Measurements from ENCODE around the gene COPS6.
A peak's percentile ranks its signal among the peaks of the same experiment; 100 is the strongest.

The COPS6 gene

GRCh38 chr7:100098913-100099312 is 10.1 kb downstream of the COPS6 start:
- H3K27me3 ChIP-seq (replicated peaks in 2 of 5; ENCODE audit: control insufficient read depth in 4 of 5, insufficient read depth in 5 of 5, low read length in 4 of 5), result no peaks in the 10 kb centered on the region
- H3K4me1 ChIP-seq (ENCODE audit: control extremely low read depth in 1 of 4, control insufficient read depth in 4 of 4, insufficient read depth in 4 of 4, low read length in 3 of 4), result peaks cover 7 to 25% (median 15%) of the 10 kb centered on the region in 4 experiments
- WGBS (ENCODE audit: insufficient coverage), result 91% methylated on average over 7 of the region's 10 CpGs
- peak overlapping the region in 2 of 7 experiments; percentile 45 to 89 for H3K4me3 ChIP-seq (ENCODE audit: control insufficient read depth in 1 of 7, extremely low read depth in 1 of 7, insufficient read depth in 4 of 7, low read depth in 2 of 7, low read length in 6 of 7)
- H3K27ac ChIP-seq (ENCODE audit: insufficient read depth in 1 of 2, low read depth in 1 of 2, low read length in 2 of 2, poor library complexity in 1 of 2, severe bottlenecking in 2 of 2), result peak overlapping the region; percentile 86 to 90
- CTCF ChIA-PET, result interaction anchor here (0.6 kb wide), 1 partner anchor 51 kb away, joined by 3 read pairs; no protein-coding TSS in a partner anchor
- no peaks in the 10 kb centered on the region for H3K9me3 ChIP-seq (ENCODE audit: control extremely low read depth in 1 of 5, control insufficient read depth in 4 of 5, insufficient read depth in 2 of 5, low read depth in 1 of 5, low read length in 4 of 5)
- POLR2A ChIA-PET, result no interaction called here
- H3K36me3 ChIP-seq (ENCODE audit: control insufficient read depth in 4 of 4, insufficient read depth in 4 of 4, low read length in 3 of 4), result peaks cover 28 to 66% (median 51%) of the 10 kb centered on the region in 4 experiments
- DNase-seq, result no peak

GRCh38 chr7:100099452-100099851 is 10.7 kb downstream of the COPS6 start:
- H3K27me3 ChIP-seq (replicated peaks in 2 of 5; ENCODE audit: control insufficient read depth in 4 of 5, insufficient read depth in 5 of 5, low read length in 4 of 5), result no peaks in the 10 kb centered on the region
- H3K27ac ChIP-seq (ENCODE audit: insufficient read depth in 1 of 2, low read depth in 1 of 2, low read length in 2 of 2, poor library complexity in 1 of 2, severe bottlenecking in 2 of 2), result peak overlapping the region; percentile 86 to 90
- no peak for DNase-seq
- peak overlapping the region; percentile 34 to 93 (median 88) for H3K4me3 ChIP-seq (ENCODE audit: control insufficient read depth in 1 of 7, extremely low read depth in 1 of 7, insufficient read depth in 4 of 7, low read depth in 2 of 7, low read length in 6 of 7)
- 93% methylated on average over 11 of the region's 12 CpGs for WGBS (ENCODE audit: insufficient coverage)
- ChIA-PET POLR2A (no interaction called here), CTCF (interaction anchor here (1.4 kb wide), 1 partner anchor 25 kb away, joined by 3 read pairs; no protein-coding TSS in a partner anchor)
- no peaks in the 10 kb centered on the region for H3K9me3 ChIP-seq (ENCODE audit: control extremely low read depth in 1 of 5, control insufficient read depth in 4 of 5, insufficient read depth in 2 of 5, low read depth in 1 of 5, low read length in 4 of 5)
- H3K4me1 ChIP-seq (ENCODE audit: control extremely low read depth in 1 of 4, control insufficient read depth in 4 of 4, insufficient read depth in 4 of 4, low read length in 3 of 4), result peaks cover 7 to 25% (median 15%) of the 10 kb centered on the region in 4 experiments
- peaks cover 24 to 65% (median 47%) of the 10 kb centered on the region in 4 experiments for H3K36me3 ChIP-seq (ENCODE audit: control insufficient read depth in 4 of 4, insufficient read depth in 4 of 4, low read length in 3 of 4)

- under 1% methylated on average over 50 of the region's 61 CpGs for WGBS (ENCODE audit: insufficient coverage)
Observed at GRCh38 chr7:100100420-100101015, 11.7 kb downstream of the COPS6 start.

GRCh38 chr7:100101016-100101862 is 12.5 kb downstream of the COPS6 start, which contains the start of the genes AP4M1 and MCM7:
Gene AP4M1, plus strand, starts transcription at chr7:100101643. Its CDS starts 72 bp downstream, at chr7:100101715.
Gene MCM7, minus strand, starts transcription at chr7:100101397. Its CDS starts 103 bp downstream, at chr7:100101294.
- H3K9me3 ChIP-seq (ENCODE audit: control extremely low read depth in 1 of 5, control insufficient read depth in 4 of 5, insufficient read depth in 2 of 5, low read depth in 1 of 5, low read length in 4 of 5), result no peaks in the 10 kb centered on the region
- H3K27me3 ChIP-seq (replicated peaks in 2 of 5; ENCODE audit: control insufficient read depth in 4 of 5, insufficient read depth in 5 of 5, low read length in 4 of 5), result no peaks in the 10 kb centered on the region
- 0% methylated on average over 56 of the region's 80 CpGs for WGBS (ENCODE audit: insufficient coverage)
- H3K4me1 ChIP-seq (ENCODE audit: control extremely low read depth in 1 of 4, control insufficient read depth in 4 of 4, insufficient read depth in 4 of 4, low read length in 3 of 4), result peaks cover 7 to 25% (median 15%) of the 10 kb centered on the region in 4 experiments
- POLR2A ChIA-PET, result interaction anchor here (0.6 to 2.0 kb wide), 14 partner anchors 10 to 328 kb away, joined by 3 to 13 read pairs (median 4); partner anchors contain the start of genes CNPY4, COPS6, MBLAC1 and MEPCE
- H3K27ac ChIP-seq (ENCODE audit: insufficient read depth in 1 of 2, low read depth in 1 of 2, low read length in 2 of 2, poor library complexity in 1 of 2, severe bottlenecking in 2 of 2), result peak within 1 kb of the TSS; percentile 86 to 90
- H3K36me3 ChIP-seq (ENCODE audit: control insufficient read depth in 4 of 4, insufficient read depth in 4 of 4, low read length in 3 of 4), result peaks cover 17 to 64% (median 41%) of the 10 kb centered on the region in 4 experiments
- CTCF ChIA-PET, result interaction anchor here (0.7 to 2.2 kb wide), 13 partner anchors 7 to 32 kb away, joined by 3 to 8 read pairs (median 5); partner anchors contain the start of gene COPS6
- peak; percentile 97 to 98 (median 98) for DNase-seq
- peak within 1 kb of the TSS; percentile 56 to 93 (median 88) for H3K4me3 ChIP-seq (ENCODE audit: control insufficient read depth in 1 of 7, extremely low read depth in 1 of 7, insufficient read depth in 4 of 7, low read depth in 2 of 7, low read length in 6 of 7)

More at GRCh38 chr7:100100420-100101015, 11.7 kb downstream of the COPS6 start:
- Histone ChIP-seq H3K36me3 (ENCODE audit: control insufficient read depth in 4 of 4, insufficient read depth in 4 of 4, low read length in 3 of 4) (peaks cover 19 to 64% (median 42%) of the 10 kb centered on the region in 4 experiments), H3K4me1 (ENCODE audit: control extremely low read depth in 1 of 4, control insufficient read depth in 4 of 4, insufficient read depth in 4 of 4, low read length in 3 of 4) (peaks cover 7 to 25% (median 15%) of the 10 kb centered on the region in 4 experiments), H3K27ac (ENCODE audit: insufficient read depth in 1 of 2, low read depth in 1 of 2, low read length in 2 of 2, poor library complexity in 1 of 2, severe bottlenecking in 2 of 2) (peak overlapping the region; percentile 86 to 90), H3K4me3 (ENCODE audit: control insufficient read depth in 1 of 7, extremely low read depth in 1 of 7, insufficient read depth in 4 of 7, low read depth in 2 of 7, low read length in 6 of 7) (peak overlapping the region; percentile 56 to 93 (median 88)), H3K9me3 (ENCODE audit: control extremely low read depth in 1 of 5, control insufficient read depth in 4 of 5, insufficient read depth in 2 of 5, low read depth in 1 of 5, low read length in 4 of 5) (no peaks in the 10 kb centered on the region), H3K27me3 (replicated peaks in 2 of 5; ENCODE audit: control insufficient read depth in 4 of 5, insufficient read depth in 5 of 5, low read length in 4 of 5) (no peaks in the 10 kb centered on the region)
- ChIA-PET POLR2A (interaction anchor here (0.6 to 2.0 kb wide), 10 partner anchors 9 to 181 kb away, joined by 3 to 13 read pairs (median 4); partner anchors contain the start of genes COPS6, MBLAC1 and TRIM4), CTCF (interaction anchor here (0.8 to 2.2 kb wide), 10 partner anchors 9 to 48 kb away, joined by 3 to 7 read pairs (median 4); partner anchors contain the start of gene COPS6)
- DNase-seq, result peak; percentile 94 to 96 (median 95)

- ChIA-PET CTCF (interaction anchor here (1.6 kb wide), 1 partner anchor 29 kb away, joined by 7 read pairs; no protein-coding TSS in a partner anchor), POLR2A (interaction anchor here (1.4 kb wide), 1 partner anchor 21 kb away, joined by 6 read pairs; no protein-coding TSS in a partner anchor)
- Histone ChIP-seq H3K27me3 (replicated peaks in 2 of 5; ENCODE audit: control insufficient read depth in 4 of 5, insufficient read depth in 5 of 5, low read length in 4 of 5) (no peaks in the 10 kb centered on the region), H3K36me3 (ENCODE audit: control insufficient read depth in 4 of 4, insufficient read depth in 4 of 4, low read length in 3 of 4) (peaks cover 12 to 68% (median 41%) of the 10 kb centered on the region in 4 experiments), H3K4me1 (ENCODE audit: control extremely low read depth in 1 of 4, control insufficient read depth in 4 of 4, insufficient read depth in 4 of 4, low read length in 3 of 4) (peaks cover 7 to 25% (median 15%) of the 10 kb centered on the region in 4 experiments), H3K4me3 (ENCODE audit: control insufficient read depth in 1 of 7, extremely low read depth in 1 of 7, insufficient read depth in 4 of 7, low read depth in 2 of 7, low read length in 6 of 7) (no peak overlapping the region), H3K9me3 (ENCODE audit: control extremely low read depth in 1 of 5, control insufficient read depth in 4 of 5, insufficient read depth in 2 of 5, low read depth in 1 of 5, low read length in 4 of 5) (no peaks in the 10 kb centered on the region), H3K27ac (ENCODE audit: insufficient read depth in 1 of 2, low read depth in 1 of 2, low read length in 2 of 2, poor library complexity in 1 of 2, severe bottlenecking in 2 of 2) (no peak overlapping the region)
- WGBS (ENCODE audit: insufficient coverage), result 94% methylated on average over 14 of the region's 17 CpGs
- DNase-seq, result no peak
Observed at GRCh38 chr7:100102950-100103840, 14.4 kb downstream of the COPS6 start.

GRCh38 chr7:100105534-100105933 is 16.8 kb downstream of the COPS6 start:
- Histone ChIP-seq H3K4me1 (ENCODE audit: control extremely low read depth in 1 of 4, control insufficient read depth in 4 of 4, insufficient read depth in 4 of 4, low read length in 3 of 4) (peaks cover 0 to 10% (median 6%) of the 10 kb centered on the region in 4 experiments), H3K9me3 (ENCODE audit: control extremely low read depth in 1 of 5, control insufficient read depth in 4 of 5, insufficient read depth in 2 of 5, low read depth in 1 of 5, low read length in 4 of 5) (no peaks in the 10 kb centered on the region), H3K36me3 (ENCODE audit: control insufficient read depth in 4 of 4, insufficient read depth in 4 of 4, low read length in 3 of 4) (peaks cover 6 to 65% (median 42%) of the 10 kb centered on the region in 4 experiments), H3K4me3 (ENCODE audit: control insufficient read depth in 1 of 7, extremely low read depth in 1 of 7, insufficient read depth in 4 of 7, low read depth in 2 of 7, low read length in 6 of 7) (no peak overlapping the region), H3K27me3 (replicated peaks in 2 of 5; ENCODE audit: control insufficient read depth in 4 of 5, insufficient read depth in 5 of 5, low read length in 4 of 5) (no peaks in the 10 kb centered on the region), H3K27ac (ENCODE audit: insufficient read depth in 1 of 2, low read depth in 1 of 2, low read length in 2 of 2, poor library complexity in 1 of 2, severe bottlenecking in 2 of 2) (no peak overlapping the region)
- WGBS (ENCODE audit: insufficient coverage), result 100% methylated on average over 2 of the region's 4 CpGs
- ChIA-PET POLR2A (no interaction called here), CTCF (no interaction called here)
- no peak for DNase-seq
